Measurements from ENCODE around the gene MMP13.

GRCh38 chr11:102981324-102981910, 25.9 kb upstream of the MMP13 start:
- TF ChIP-seq POLR2AphosphoS5 (IDR thresholded peaks at IDR 0.05; ENCODE audit: low read depth, low read length) = no peak
- TF ChIP-seq POLR2A (IDR thresholded peaks at IDR 0.05; ENCODE audit: low read depth, low read length) = no peak
- no peak for TF ChIP-seq PAX5 (IDR thresholded peaks at IDR 0.05; ENCODE audit: insufficient read depth, low read length, severe bottlenecking)
- no peak for TF ChIP-seq TAF1 (IDR thresholded peaks at IDR 0.05; ENCODE audit: low read depth, low read length)
- no peak for TF ChIP-seq POU2F2 (IDR thresholded peaks at IDR 0.05; ENCODE audit: low read depth, low read length)
